ENCODE measurements around the gene SLC2A5. TPM values are rescaled to one million over a fixed set of nuclear protein-coding genes. Genes with fewer than 3 reads are reported as not detected.
"Not testable (repeated sequence)": the region's sequence is repeated elsewhere in the genome, so short reads cannot be mapped to it uniquely, and the experiment has no call there.

Gene SLC2A5
- polyA plus RNA-seq, 2 donors = 3.5 to 3.6 TPM

- Histone ChIP-seq H3K4me3 (ENCODE audit: low read depth in 1 of 2, low read length in 2 of 2) (no peak overlapping the region), H3K9me3 (ENCODE audit: control insufficient read depth in 2 of 2, insufficient read depth in 1 of 2, low read depth in 1 of 2, low read length in 1 of 2) (no peaks in the 10 kb centered on the region), H3K36me3 (ENCODE audit: control insufficient read depth in 2 of 2, insufficient read depth in 2 of 2, low read length in 1 of 2) (no peaks in the 10 kb centered on the region), H3K27me3 (ENCODE audit: control insufficient read depth in 1 of 2, insufficient read depth in 2 of 2, low read length in 2 of 2) (no peaks in the 10 kb centered on the region), H3K4me1 (ENCODE audit: control insufficient read depth in 2 of 2, insufficient read depth in 2 of 2, low read length in 1 of 2) (peaks cover 0 to 2% of the 10 kb centered on the region in 2 donors), H3K27ac (ENCODE audit: low read depth in 2 of 2, low read length in 1 of 2) (no peak overlapping the region)
- WGBS, 2 donors = 60 to 76% methylated on average over 22 of the region's 22 CpGs
Measured at GRCh38 chr1:9004700-9005394, 64.6 kb downstream of the SLC2A5 start.

- Histone ChIP-seq H3K27me3 (ENCODE audit: control insufficient read depth in 1 of 2, insufficient read depth in 2 of 2, low read length in 2 of 2) (no peaks in the 10 kb centered on the region), H3K4me1 (ENCODE audit: control insufficient read depth in 2 of 2, insufficient read depth in 2 of 2, low read length in 1 of 2) (peaks cover 0 to 2% of the 10 kb centered on the region in 2 donors), H3K9me3 (ENCODE audit: control insufficient read depth in 2 of 2, insufficient read depth in 1 of 2, low read depth in 1 of 2, low read length in 1 of 2) (no peaks in the 10 kb centered on the region), H3K27ac (ENCODE audit: low read depth in 2 of 2, low read length in 1 of 2) (no peak overlapping the region), H3K4me3 (ENCODE audit: low read depth in 1 of 2, low read length in 2 of 2) (no peak overlapping the region), H3K36me3 (ENCODE audit: control insufficient read depth in 2 of 2, insufficient read depth in 2 of 2, low read length in 1 of 2) (no peaks in the 10 kb centered on the region)
- WGBS, 2 donors = 87 to 88% methylated on average over 11 of the region's 11 CpGs
Measured at GRCh38 chr1:9004031-9004699, 65.3 kb downstream of the SLC2A5 start.

- not testable (repeated sequence) for H3K36me3 ChIP-seq (ENCODE audit: control insufficient read depth in 2 of 2, insufficient read depth in 2 of 2, low read length in 1 of 2); H3K4me1 ChIP-seq (ENCODE audit: control insufficient read depth in 2 of 2, insufficient read depth in 2 of 2, low read length in 1 of 2); H3K4me3 ChIP-seq (ENCODE audit: low read depth in 1 of 2, low read length in 2 of 2); H3K27ac ChIP-seq (ENCODE audit: low read depth in 2 of 2, low read length in 1 of 2); H3K27me3 ChIP-seq (ENCODE audit: control insufficient read depth in 1 of 2, insufficient read depth in 2 of 2, low read length in 2 of 2); H3K9me3 ChIP-seq (ENCODE audit: control insufficient read depth in 2 of 2, insufficient read depth in 1 of 2, low read depth in 1 of 2, low read length in 1 of 2)
- WGBS, 2 donors = 55 to 68% methylated on average over 11 of the region's 11 CpGs
Measured at GRCh38 chr1:9002215-9002560, 67.2 kb downstream of the SLC2A5 start.

- WGBS, 2 donors = 63 to 74% methylated on average over 13 of the region's 13 CpGs
- H3K4me1 ChIP-seq (ENCODE audit: control insufficient read depth in 2 of 2, insufficient read depth in 2 of 2, low read length in 1 of 2); H3K4me3 ChIP-seq (ENCODE audit: low read depth in 1 of 2, low read length in 2 of 2); H3K27me3 ChIP-seq (ENCODE audit: control insufficient read depth in 1 of 2, insufficient read depth in 2 of 2, low read length in 2 of 2); H3K9me3 ChIP-seq (ENCODE audit: control insufficient read depth in 2 of 2, insufficient read depth in 1 of 2, low read depth in 1 of 2, low read length in 1 of 2); H3K36me3 ChIP-seq (ENCODE audit: control insufficient read depth in 2 of 2, insufficient read depth in 2 of 2, low read length in 1 of 2): not testable (repeated sequence)
- peak overlapping the region; percentile 41 to 67 for H3K27ac ChIP-seq (ENCODE audit: low read depth in 2 of 2, low read length in 1 of 2)
Measured at GRCh38 chr1:9001534-9002214, 67.8 kb downstream of the SLC2A5 start.

GRCh38 chr1:8993962-8994675 lies 75.3 kb downstream of the SLC2A5 start:
- not testable (repeated sequence) for H3K4me3 ChIP-seq (ENCODE audit: low read depth in 1 of 2, low read length in 2 of 2); H3K4me1 ChIP-seq (ENCODE audit: control insufficient read depth in 2 of 2, insufficient read depth in 2 of 2, low read length in 1 of 2); H3K9me3 ChIP-seq (ENCODE audit: control insufficient read depth in 2 of 2, insufficient read depth in 1 of 2, low read depth in 1 of 2, low read length in 1 of 2); H3K27ac ChIP-seq (ENCODE audit: low read depth in 2 of 2, low read length in 1 of 2); H3K36me3 ChIP-seq (ENCODE audit: control insufficient read depth in 2 of 2, insufficient read depth in 2 of 2, low read length in 1 of 2); H3K27me3 ChIP-seq (ENCODE audit: control insufficient read depth in 1 of 2, insufficient read depth in 2 of 2, low read length in 2 of 2)
- 56 to 64% methylated on average over 12 of the region's 13 CpGs for WGBS, 2 donors

- H3K9me3 ChIP-seq (ENCODE audit: control insufficient read depth in 2 of 2, insufficient read depth in 1 of 2, low read depth in 1 of 2, low read length in 1 of 2) = no peaks in the 10 kb centered on the region
- H3K4me3 ChIP-seq (ENCODE audit: low read depth in 1 of 2, low read length in 2 of 2) = no peak overlapping the region
- no peaks in the 10 kb centered on the region for H3K27me3 ChIP-seq (ENCODE audit: control insufficient read depth in 1 of 2, insufficient read depth in 2 of 2, low read length in 2 of 2)
- 91% methylated on average over 8 of the region's 8 CpGs for WGBS, 2 donors
- peaks cover 0 to 2% of the 10 kb centered on the region in 2 donors for H3K4me1 ChIP-seq (ENCODE audit: control insufficient read depth in 2 of 2, insufficient read depth in 2 of 2, low read length in 1 of 2)
- no peak overlapping the region for H3K27ac ChIP-seq (ENCODE audit: low read depth in 2 of 2, low read length in 1 of 2)
- no peaks in the 10 kb centered on the region for H3K36me3 ChIP-seq (ENCODE audit: control insufficient read depth in 2 of 2, insufficient read depth in 2 of 2, low read length in 1 of 2)
Measured at GRCh38 chr1:8992936-8993687, 76.3 kb downstream of the SLC2A5 start.

- 73 to 81% methylated on average over 4 of the region's 4 CpGs for whole genome bisulfite sequencing, 2 donors
- Histone ChIP-seq H3K27me3 (ENCODE audit: control insufficient read depth in 1 of 2, insufficient read depth in 2 of 2, low read length in 2 of 2) (no peaks in the 10 kb centered on the region), H3K4me1 (ENCODE audit: control insufficient read depth in 2 of 2, insufficient read depth in 2 of 2, low read length in 1 of 2) (peaks cover 0 to 4% of the 10 kb centered on the region in 2 donors), H3K27ac (ENCODE audit: low read depth in 2 of 2, low read length in 1 of 2) (no peak overlapping the region), H3K9me3 (ENCODE audit: control insufficient read depth in 2 of 2, insufficient read depth in 1 of 2, low read depth in 1 of 2, low read length in 1 of 2) (no peaks in the 10 kb centered on the region), H3K36me3 (ENCODE audit: control insufficient read depth in 2 of 2, insufficient read depth in 2 of 2, low read length in 1 of 2) (no peaks in the 10 kb centered on the region), H3K4me3 (ENCODE audit: low read depth in 1 of 2, low read length in 2 of 2) (no peak overlapping the region)
Measured at GRCh38 chr1:8989821-8990220, 79.6 kb downstream of the SLC2A5 start.

GRCh38 chr1:8989061-8989460 lies 80.4 kb downstream of the SLC2A5 start:
- peaks cover 0 to 4% of the 10 kb centered on the region in 2 donors for H3K4me1 ChIP-seq (ENCODE audit: control insufficient read depth in 2 of 2, insufficient read depth in 2 of 2, low read length in 1 of 2)
- 91 to 93% methylated on average over 11 of the region's 11 CpGs for WGBS, 2 donors
- no peaks in the 10 kb centered on the region for H3K9me3 ChIP-seq (ENCODE audit: control insufficient read depth in 2 of 2, insufficient read depth in 1 of 2, low read depth in 1 of 2, low read length in 1 of 2)
- no peaks in the 10 kb centered on the region for H3K36me3 ChIP-seq (ENCODE audit: control insufficient read depth in 2 of 2, insufficient read depth in 2 of 2, low read length in 1 of 2)
- no peak overlapping the region for H3K4me3 ChIP-seq (ENCODE audit: low read depth in 1 of 2, low read length in 2 of 2)
- H3K27me3 ChIP-seq (ENCODE audit: control insufficient read depth in 1 of 2, insufficient read depth in 2 of 2, low read length in 2 of 2) = no peaks in the 10 kb centered on the region
- no peak overlapping the region for H3K27ac ChIP-seq (ENCODE audit: low read depth in 2 of 2, low read length in 1 of 2)

- no peak overlapping the region for H3K4me3 ChIP-seq (ENCODE audit: low read depth in 1 of 2, low read length in 2 of 2)
- WGBS, 2 donors = 82 to 84% methylated on average over 13 of the region's 13 CpGs
- no peak overlapping the region for H3K27ac ChIP-seq (ENCODE audit: low read depth in 2 of 2, low read length in 1 of 2)
- peaks cover 0 to 4% of the 10 kb centered on the region in 2 donors for H3K4me1 ChIP-seq (ENCODE audit: control insufficient read depth in 2 of 2, insufficient read depth in 2 of 2, low read length in 1 of 2)
- H3K27me3 ChIP-seq (ENCODE audit: control insufficient read depth in 1 of 2, insufficient read depth in 2 of 2, low read length in 2 of 2) = no peaks in the 10 kb centered on the region
- no peaks in the 10 kb centered on the region for H3K36me3 ChIP-seq (ENCODE audit: control insufficient read depth in 2 of 2, insufficient read depth in 2 of 2, low read length in 1 of 2)
- no peaks in the 10 kb centered on the region for H3K9me3 ChIP-seq (ENCODE audit: control insufficient read depth in 2 of 2, insufficient read depth in 1 of 2, low read depth in 1 of 2, low read length in 1 of 2)
Measured at GRCh38 chr1:8988618-8988967, 80.8 kb downstream of the SLC2A5 start.
